Testis (tissue), 2 donors: ENCODE results near the gene SLCO4A1.

Source experiments
- POLR2A ChIP-seq: fragments of 450-650 bp; IDR thresholded peaks from one replicate; pipeline ENCODE4 v1.6.1; 2017; ENCODE audit warnings: antibody characterized with exemption, mild to moderate bottlenecking, moderate library complexity
- TF ChIP-seq, protein P1 (sequence below), 3 experiments: fragments of 450-650 bp in 2 of 3; fragments of 200-600 bp in 1 of 3; sonication (generic) in 1 of 3; IDR thresholded peaks; one replicate each; pipeline ENCODE4 v1.5.1; 2016 to 2019; ENCODE audit warnings: antibody characterized with exemption in 3 of 3, mild to moderate bottlenecking in 2 of 3, moderate library complexity in 1 of 3

DNA sequence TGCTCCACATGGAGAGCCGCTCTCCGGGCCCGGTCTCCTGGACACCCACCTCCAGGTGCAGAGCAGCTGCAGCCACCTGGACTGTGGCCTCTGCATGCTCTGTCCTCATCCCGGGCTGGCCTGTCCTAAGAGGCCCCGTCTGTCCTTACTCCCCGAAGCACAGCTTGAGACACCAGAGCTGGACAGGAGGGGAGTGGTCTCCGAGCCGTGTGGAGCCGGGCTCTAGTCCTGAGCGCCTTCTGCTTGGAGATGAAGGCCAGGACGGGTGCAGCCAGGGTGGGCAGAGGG lies 59.7 kb downstream of the SLCO4A1 start:
- no peak for TF ChIP-seq POLR2A
- TF ChIP-seq, protein P1, sequence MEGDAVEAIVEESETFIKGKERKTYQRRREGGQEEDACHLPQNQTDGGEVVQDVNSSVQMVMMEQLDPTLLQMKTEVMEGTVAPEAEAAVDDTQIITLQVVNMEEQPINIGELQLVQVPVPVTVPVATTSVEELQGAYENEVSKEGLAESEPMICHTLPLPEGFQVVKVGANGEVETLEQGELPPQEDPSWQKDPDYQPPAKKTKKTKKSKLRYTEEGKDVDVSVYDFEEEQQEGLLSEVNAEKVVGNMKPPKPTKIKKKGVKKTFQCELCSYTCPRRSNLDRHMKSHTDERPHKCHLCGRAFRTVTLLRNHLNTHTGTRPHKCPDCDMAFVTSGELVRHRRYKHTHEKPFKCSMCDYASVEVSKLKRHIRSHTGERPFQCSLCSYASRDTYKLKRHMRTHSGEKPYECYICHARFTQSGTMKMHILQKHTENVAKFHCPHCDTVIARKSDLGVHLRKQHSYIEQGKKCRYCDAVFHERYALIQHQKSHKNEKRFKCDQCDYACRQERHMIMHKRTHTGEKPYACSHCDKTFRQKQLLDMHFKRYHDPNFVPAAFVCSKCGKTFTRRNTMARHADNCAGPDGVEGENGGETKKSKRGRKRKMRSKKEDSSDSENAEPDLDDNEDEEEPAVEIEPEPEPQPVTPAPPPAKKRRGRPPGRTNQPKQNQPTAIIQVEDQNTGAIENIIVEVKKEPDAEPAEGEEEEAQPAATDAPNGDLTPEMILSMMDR (IDR thresholded peaks at IDR 0.05), result no peak
